Measurements from ENCODE around the gene SLC9A8.

GRCh38 chr20:49893242-49894072 lies 80.8 kb downstream of the SLC9A8 start:
- TF ChIP-seq CTCF (IDR thresholded peaks at IDR 0.05; ENCODE audit: extremely low read depth in 1 of 2, insufficient read depth in 1 of 2, low read depth in 1 of 2, low read length in 2 of 2) (no peak), POLR2AphosphoS5 (IDR thresholded peaks at IDR 0.05; ENCODE audit: insufficient read depth, low read depth, low read length) (no peak)

Measured in endothelial cell of umbilical vein (primary cell).